RWPE1 (cell line): ENCODE results near the gene BCAT1.

Source experiments
- CTCF ChIA-PET: fragments of 350-600 bp; sonication (Branson Sonifier 250); formaldehyde crosslinking; extraction: SDS; loops from one replicate; lab custom pipeline; 2021; lab: Yijun Ruan, JAX
- POLR2A ChIA-PET: fragments of 400-600 bp; formaldehyde crosslinking; extraction: SDS; loops from one replicate; lab custom pipeline; 2020; ENCODE audit warnings: antibody characterized with exemption; ENCODE audit not compliant: low non-redundant PET; lab: Yijun Ruan, JAX
- DNase-seq: peaks from one replicate; pipeline ENCODE4 v3.0.0; 2012; ENCODE audit warnings: low spot score
- H3K27ac ChIP-seq: fragments of 450-650 bp; 2 replicates; pipeline ENCODE4 v1.5.1; 2017
- TF ChIP-seq, protein P1 (sequence below): fragments of 450-650 bp; conservative IDR thresholded peaks from 2 replicates; pipeline ENCODE4 v1.5.1; 2017; ENCODE audit warnings: low read depth, mild to moderate bottlenecking

Gene BCAT1

DNA sequence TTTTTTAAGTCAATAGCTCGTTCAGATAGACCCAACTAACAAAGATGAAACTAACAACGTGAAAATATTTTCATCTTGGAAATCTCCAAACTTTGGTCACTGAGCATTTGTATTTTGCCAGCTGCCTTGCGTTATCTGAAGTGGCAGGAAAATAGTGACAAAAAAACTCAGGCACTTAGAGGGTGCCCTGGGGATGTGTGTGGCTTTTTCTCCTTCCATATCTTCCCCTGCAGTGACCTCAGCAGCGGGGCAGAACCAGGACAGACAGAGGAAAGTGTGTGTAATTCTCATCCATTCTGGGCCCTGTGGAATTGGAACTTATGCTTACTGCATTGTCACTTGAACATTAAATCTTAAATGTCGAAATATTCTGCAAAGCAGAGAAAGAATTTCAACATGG is 152.0 kb downstream of the BCAT1 start:
- no peak overlapping the region for H3K27ac ChIP-seq
- TF ChIP-seq, protein P1, sequence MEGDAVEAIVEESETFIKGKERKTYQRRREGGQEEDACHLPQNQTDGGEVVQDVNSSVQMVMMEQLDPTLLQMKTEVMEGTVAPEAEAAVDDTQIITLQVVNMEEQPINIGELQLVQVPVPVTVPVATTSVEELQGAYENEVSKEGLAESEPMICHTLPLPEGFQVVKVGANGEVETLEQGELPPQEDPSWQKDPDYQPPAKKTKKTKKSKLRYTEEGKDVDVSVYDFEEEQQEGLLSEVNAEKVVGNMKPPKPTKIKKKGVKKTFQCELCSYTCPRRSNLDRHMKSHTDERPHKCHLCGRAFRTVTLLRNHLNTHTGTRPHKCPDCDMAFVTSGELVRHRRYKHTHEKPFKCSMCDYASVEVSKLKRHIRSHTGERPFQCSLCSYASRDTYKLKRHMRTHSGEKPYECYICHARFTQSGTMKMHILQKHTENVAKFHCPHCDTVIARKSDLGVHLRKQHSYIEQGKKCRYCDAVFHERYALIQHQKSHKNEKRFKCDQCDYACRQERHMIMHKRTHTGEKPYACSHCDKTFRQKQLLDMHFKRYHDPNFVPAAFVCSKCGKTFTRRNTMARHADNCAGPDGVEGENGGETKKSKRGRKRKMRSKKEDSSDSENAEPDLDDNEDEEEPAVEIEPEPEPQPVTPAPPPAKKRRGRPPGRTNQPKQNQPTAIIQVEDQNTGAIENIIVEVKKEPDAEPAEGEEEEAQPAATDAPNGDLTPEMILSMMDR, result no peak
- no peak for DNase-seq
- CTCF ChIA-PET, result interaction anchor here (0.6 to 0.7 kb wide), 2 partner anchors 91 to 130 kb away, joined by 3 to 5 read pairs; no protein-coding TSS in a partner anchor
- POLR2A ChIA-PET, result no interaction called here

DNA sequence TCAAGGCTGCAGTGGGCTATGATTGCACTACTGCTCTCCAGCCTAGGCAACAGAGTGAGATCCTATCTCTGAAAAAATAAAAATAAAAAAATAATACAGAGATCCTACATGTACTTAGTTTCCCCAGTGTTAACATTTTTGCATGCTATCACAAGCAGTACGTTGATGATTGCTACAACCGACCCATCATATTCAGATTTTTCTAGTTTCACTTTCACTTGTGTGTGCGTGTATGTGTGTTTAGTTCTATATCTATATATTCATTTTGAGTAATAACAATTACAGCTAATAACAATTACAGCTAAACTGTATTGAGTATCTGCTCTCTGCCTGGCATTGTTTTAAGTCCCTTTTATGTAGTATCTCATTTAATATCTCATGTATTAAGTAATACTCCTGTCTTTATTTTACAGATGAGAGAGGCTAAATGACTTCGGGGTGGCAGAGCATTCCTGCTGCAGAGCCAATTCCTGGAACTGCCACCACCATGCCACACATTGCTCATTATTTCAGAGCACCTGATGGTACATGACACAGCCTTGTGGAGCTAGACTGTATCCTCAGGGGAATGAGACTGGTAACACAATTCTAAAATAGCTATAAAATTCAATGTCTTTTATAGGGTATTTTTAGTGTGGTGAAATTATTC is 153.1 kb downstream of the BCAT1 start:
- no peak for DNase-seq
- H3K27ac ChIP-seq, result no peak overlapping the region
- TF ChIP-seq, protein P1, result no peak
- ChIA-PET CTCF (no interaction called here), POLR2A (no interaction called here)

DNA sequence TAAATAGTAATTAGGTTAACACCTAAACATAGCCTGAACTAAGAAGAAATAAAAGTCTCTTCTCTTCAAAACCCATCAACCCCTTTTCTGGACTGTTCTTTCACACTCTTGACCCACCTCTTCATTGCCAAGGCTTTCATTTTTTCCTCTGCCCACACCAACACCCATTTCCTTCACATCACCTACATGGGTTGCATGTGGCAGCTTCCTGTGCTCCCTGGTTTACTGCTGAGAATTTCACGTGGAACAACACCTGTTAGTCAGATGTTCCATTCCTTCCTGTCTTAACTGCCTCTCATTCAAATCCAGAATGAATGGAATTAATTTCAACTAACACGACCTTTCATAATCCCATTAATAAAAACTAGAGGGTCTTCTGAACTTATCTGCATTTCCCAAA is 157.3 kb downstream of the BCAT1 start:
- CTCF ChIA-PET, result no interaction called here
- no peak for DNase-seq
- H3K27ac ChIP-seq, result no peak overlapping the region
- TF ChIP-seq, protein P1, result no peak
- POLR2A ChIA-PET, result no interaction called here

DNA sequence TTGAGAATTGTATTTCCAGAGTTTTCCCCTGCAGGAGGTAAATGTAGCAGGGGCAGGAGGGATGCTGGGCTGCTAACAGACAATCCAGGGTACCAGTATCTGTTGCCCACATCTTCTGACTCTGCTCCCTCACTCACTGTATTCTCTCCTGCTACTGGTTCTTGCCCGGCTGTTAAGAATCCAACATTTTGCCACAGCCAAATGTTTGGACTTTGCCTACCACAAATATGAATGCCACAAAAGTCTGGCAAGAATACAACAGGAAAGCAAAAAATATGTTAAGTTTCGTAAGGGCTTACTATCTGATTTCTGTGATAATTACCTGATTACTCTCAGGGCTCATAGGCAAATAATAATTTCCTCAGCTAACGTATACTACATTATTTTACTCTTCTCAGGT is 160.0 kb downstream of the BCAT1 start:
- H3K27ac ChIP-seq, result no peak overlapping the region
- no peak for DNase-seq
- POLR2A ChIA-PET, result no interaction called here
- TF ChIP-seq, protein P1, result no peak
- CTCF ChIA-PET, result interaction anchor here (0.6 kb wide), 1 partner anchor 234 kb away, joined by 3 read pairs; no protein-coding TSS in a partner anchor

DNA sequence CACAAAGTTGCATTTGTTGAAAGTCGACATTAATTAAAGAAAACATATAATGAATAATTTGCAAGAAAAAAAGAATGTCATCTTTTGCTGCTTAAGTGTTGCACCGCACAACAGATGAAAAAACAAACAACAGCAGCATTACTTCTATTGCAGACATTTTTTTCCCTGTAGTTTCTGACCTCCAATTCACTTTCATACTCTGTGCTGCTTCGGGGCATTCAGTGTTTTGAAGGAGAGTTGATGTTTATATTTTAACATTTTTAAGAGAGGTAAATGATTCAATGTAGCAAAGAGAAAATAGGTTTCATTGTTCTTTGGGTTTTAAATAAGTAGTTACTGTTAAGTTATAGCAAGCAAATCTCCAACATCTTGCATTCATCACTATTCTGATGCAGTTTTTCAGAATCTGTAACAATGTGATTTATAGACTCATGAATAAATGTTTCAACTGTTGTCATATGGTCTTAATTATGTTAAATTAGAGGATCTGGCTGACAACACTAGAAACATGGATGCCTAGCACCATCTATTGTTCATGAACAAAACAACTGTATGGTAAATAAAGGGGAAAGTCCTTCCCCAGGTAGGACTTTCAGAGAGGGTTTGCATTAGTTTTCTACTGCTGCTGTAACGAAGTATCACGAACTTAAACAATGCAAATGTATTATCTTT is 168.1 kb downstream of the BCAT1 start:
- peak; percentile 2 for DNase-seq
- ChIA-PET CTCF (interaction anchor here (0.8 kb wide), 1 partner anchor 57 kb away, joined by 3 read pairs; no protein-coding TSS in a partner anchor), POLR2A (no interaction called here)
- H3K27ac ChIP-seq, result no peak overlapping the region
- TF ChIP-seq, protein P1, result no peak

DNA sequence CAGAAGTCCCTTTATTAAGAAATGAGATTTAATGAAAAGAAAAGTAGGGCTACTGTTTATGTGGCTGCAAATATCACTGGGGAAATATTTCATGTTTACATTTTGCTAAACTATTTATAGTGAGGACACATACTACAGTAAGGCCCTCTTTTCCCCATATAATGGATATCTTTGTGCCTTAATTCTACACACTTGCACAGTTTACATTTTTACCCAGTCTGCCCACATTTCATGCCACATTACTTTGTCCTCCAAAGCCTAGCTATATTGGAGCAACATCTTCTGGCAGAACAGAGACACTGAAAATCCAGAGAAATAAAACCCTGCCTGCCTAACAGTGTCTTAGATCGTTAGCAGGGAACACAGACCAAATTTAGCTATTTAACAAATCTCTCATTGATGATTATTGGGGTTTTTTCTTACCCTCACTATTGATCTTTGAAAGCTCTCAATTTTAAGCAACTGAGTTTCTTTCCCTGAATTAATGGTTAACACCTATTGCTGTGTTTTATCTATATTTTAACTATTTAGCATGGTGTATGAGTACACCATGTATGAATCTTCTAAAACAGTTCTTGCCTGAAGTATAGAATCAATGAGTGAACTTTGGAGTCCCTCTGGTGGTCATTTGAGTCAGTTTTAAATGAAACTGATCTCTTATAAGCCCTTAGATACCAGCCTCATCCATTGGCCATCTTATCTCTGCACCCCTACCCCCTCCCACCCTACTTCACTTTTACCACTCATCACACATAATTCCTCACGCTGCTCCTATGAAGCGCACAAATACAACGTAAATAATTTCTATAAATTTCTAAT is 170.2 kb downstream of the BCAT1 start:
- peak; percentile 5 for DNase-seq
- no peak overlapping the region for H3K27ac ChIP-seq
- POLR2A ChIA-PET, result no interaction called here
- CTCF ChIA-PET, result interaction anchor here (0.7 to 0.9 kb wide), 2 partner anchors 12 to 669 kb away, joined by 3 to 4 read pairs; no protein-coding TSS in a partner anchor
- TF ChIP-seq, protein P1, result no peak
